ENCODE results near the gene PRKAG3. TPM values are rescaled to one million over a fixed set of nuclear protein-coding genes. Genes with fewer than 3 reads are reported as not detected.

The PRKAG3 gene
- total RNA-seq, 2 donors from 2014 or later = not detected

DNA sequence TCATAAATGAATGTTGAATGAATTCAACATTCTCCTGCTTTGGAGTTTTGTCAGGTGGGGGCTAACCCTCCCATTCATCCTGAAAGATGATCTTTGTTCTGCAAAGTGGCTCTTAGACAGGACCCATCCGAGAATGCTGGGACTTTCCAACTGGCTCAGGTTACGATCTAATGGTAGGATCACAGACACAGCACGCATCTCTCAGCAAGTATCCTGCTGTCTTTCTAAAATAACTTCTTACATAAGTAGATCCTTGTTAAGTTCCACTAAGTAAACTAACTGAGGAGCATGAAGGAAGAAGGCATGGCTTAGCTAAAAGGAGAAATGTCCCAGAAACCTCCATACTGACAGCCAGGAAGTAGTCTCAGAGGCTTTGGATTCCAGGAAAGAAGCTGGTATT lies 26.0 kb downstream of the PRKAG3 start:
- Mint-ChIP-seq H3K4me3 (no peak overlapping the region), H3K36me3 (ENCODE audit: low read depth) (no peaks in the 10 kb centered on the region), H3K27me3 (peaks cover 18% of the 10 kb centered on the region), H3K27ac (no peak overlapping the region), H3K9me3 (peaks cover 7% of the 10 kb centered on the region), H3K4me1 (no peaks in the 10 kb centered on the region)
- no peak for ATAC-seq (replicated peaks)

DNA sequence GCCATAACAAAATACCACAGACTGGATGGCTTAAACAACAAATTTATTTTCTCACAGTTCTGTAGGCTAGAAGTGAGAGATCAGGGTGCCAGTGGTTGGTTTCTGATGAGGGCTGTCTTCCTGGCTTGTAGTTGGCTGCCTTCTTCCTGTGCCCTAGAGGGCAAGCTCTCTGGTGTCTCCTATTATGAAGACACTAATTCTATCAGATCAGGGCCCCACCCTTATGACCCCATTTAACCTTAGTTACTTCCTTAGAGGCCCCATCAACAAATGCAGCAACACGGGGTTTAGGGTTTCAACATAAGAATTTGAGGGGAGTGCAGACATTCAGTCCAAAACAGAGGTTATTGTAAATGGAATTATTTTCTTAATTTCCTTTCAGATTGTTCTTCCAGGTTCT lies 26.8 kb downstream of the PRKAG3 start:
- Mint-ChIP-seq H3K27me3 (peaks cover 19% of the 10 kb centered on the region), H3K4me3 (no peak overlapping the region), H3K9me3 (peaks cover 7% of the 10 kb centered on the region), H3K36me3 (ENCODE audit: low read depth) (no peaks in the 10 kb centered on the region), H3K27ac (no peak overlapping the region), H3K4me1 (no peaks in the 10 kb centered on the region)
- no peak for ATAC-seq (replicated peaks)

DNA sequence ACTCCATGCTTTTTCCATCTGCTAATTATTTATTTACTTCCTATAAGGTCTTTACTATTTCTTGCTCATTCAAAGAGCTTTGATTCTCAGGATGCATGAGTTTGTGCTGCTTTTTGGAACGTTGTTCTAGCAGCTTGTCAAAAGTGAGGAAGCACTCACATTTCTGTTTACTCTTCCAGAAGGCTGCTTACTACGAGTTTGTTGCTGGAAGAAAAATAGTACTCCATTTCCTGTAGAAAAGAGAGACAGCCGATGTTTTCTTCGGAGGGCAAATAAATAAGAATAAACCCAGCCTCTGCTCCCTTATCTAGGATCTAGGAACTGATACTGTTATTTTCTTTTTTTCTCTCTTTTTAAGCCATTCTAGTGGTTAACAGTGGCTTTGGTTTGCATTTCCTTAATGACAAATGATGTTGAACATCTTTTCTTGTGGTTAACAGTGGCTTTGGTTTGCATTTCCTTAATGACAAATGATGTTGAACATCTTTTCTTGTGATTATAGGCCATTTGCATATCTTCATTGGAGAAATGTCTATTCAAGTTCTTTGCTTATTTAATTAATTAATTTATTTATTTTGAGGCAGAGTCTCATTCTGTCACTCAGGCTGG lies 29.1 kb downstream of the PRKAG3 start:
- no peaks in the 10 kb centered on the region for H3K36me3 Mint-ChIP-seq (ENCODE audit: low read depth)
- no peak overlapping the region for H3K4me3 Mint-ChIP-seq
- peaks cover 7% of the 10 kb centered on the region for H3K9me3 Mint-ChIP-seq
- no peak for ATAC-seq (replicated peaks)
- H3K4me1 Mint-ChIP-seq = no peaks in the 10 kb centered on the region
- peaks cover 20% of the 10 kb centered on the region for H3K27me3 Mint-ChIP-seq
- H3K27ac Mint-ChIP-seq = no peak overlapping the region

DNA sequence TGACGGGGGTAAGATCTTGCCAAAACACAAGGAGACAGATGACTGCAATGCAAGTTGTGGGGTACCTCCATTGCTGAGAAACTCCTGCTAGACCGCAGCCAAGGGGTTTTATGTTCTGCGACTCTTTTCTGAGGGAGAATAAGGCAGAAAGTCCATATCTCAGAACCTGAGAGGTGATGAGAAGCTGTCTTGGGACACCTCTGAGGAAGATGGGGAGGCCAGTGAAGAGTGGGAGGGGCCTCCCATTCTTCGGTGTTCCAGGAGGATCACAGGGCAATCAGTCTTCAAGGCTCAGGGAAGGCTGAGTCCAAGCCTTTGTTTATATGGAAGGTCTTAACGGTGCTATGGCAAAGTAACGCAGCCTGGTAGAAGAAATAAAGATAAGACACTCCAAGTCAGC lies 31.6 kb downstream of the PRKAG3 start:
- H3K27me3 Mint-ChIP-seq = peaks cover 13% of the 10 kb centered on the region
- no peaks in the 10 kb centered on the region for H3K36me3 Mint-ChIP-seq (ENCODE audit: low read depth)
- no peak overlapping the region for H3K27ac Mint-ChIP-seq
- ATAC-seq (replicated peaks) = no peak
- H3K4me1 Mint-ChIP-seq = no peaks in the 10 kb centered on the region
- H3K4me3 Mint-ChIP-seq = no peak overlapping the region
- H3K9me3 Mint-ChIP-seq = peaks cover 3% of the 10 kb centered on the region

DNA sequence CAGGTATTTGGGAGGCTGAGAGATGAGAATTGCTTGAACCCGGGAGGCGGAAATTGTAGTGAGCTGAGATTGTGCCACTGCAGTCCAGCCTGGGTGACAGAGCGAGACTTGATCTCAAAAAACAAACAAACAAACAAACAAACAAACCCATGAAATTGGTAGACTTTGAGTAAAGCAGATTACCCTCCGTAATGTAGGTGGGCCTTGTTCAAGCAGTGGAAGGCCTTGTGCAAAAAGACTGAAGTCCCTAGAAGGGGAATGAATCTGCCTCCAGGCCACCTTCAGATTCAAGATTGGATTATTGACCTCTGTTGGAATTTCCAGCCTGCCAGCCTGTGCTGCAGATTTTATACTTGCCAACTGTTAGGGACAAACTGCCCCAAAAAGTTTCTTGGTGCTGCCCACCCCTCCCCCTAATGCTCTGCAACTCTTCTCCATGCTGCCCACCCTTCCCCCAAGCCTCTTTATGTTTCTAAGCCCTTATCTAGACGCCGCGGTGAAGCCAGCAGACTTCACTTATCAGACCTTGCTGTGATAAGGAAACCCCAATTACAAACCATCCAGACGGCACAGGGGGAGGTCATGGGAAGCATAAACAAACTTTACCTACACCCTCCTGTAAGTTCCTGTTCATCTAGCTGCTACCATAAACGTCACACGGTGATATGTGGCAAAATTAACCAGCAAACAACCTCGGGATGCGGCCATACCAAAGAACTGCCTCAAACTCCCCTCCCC lies 32.7 kb downstream of the PRKAG3 start:
- H3K4me3 Mint-ChIP-seq = no peak overlapping the region
- no peak for ATAC-seq (replicated peaks)
- H3K36me3 Mint-ChIP-seq (ENCODE audit: low read depth) = no peaks in the 10 kb centered on the region
- H3K9me3 Mint-ChIP-seq = no peaks in the 10 kb centered on the region
- peaks cover 10% of the 10 kb centered on the region for H3K27me3 Mint-ChIP-seq
- H3K4me1 Mint-ChIP-seq = no peaks in the 10 kb centered on the region
- no peak overlapping the region for H3K27ac Mint-ChIP-seq

DNA sequence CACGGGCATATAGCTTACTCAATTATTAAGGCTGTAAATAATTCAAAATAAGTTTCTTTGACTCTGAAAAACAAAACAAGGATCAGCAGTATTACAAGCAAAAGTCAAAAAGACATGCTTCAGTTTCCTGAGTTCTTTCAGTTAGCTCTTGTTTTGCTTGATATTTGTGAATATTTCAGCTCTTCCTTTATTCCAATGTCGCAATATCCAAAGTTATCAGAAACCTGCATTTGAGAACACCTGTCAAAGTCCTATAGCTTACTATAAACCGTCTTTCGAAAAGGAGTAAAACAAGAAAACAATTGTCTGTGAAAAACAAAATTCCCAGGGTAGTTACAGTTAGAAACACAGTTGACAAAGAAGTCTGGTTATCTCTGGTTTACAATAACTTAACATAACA lies 34.9 kb downstream of the PRKAG3 start:
- no peak overlapping the region for H3K27ac Mint-ChIP-seq
- H3K4me1 Mint-ChIP-seq = no peaks in the 10 kb centered on the region
- H3K36me3 Mint-ChIP-seq (ENCODE audit: low read depth) = no peaks in the 10 kb centered on the region
- no peak for ATAC-seq (replicated peaks)
- no peaks in the 10 kb centered on the region for H3K9me3 Mint-ChIP-seq
- H3K27me3 Mint-ChIP-seq = peaks cover 10% of the 10 kb centered on the region
- H3K4me3 Mint-ChIP-seq = no peak overlapping the region

DNA sequence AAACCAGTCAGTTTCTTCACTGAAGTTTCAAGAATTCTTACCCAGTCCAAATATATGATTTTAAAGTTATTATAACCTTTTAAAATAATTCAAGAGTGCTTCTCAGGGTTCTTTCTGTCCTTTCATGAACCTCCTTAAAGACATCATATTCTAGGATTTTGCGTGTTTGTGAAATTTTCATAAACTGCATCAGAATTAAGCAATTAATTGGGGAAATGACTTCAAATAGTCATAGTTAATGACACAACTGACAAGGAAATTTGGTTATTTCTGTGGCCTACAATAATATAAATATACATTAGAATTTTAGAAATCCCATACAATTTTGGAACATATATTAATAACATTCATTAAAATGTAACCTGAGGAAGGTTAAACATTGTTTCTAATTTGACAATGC lies 39.2 kb downstream of the PRKAG3 start:
- H3K4me1 Mint-ChIP-seq = no peaks in the 10 kb centered on the region
- no peaks in the 10 kb centered on the region for H3K36me3 Mint-ChIP-seq (ENCODE audit: low read depth)
- H3K27ac Mint-ChIP-seq = no peak overlapping the region
- H3K9me3 Mint-ChIP-seq = no peaks in the 10 kb centered on the region
- no peak for ATAC-seq (replicated peaks)
- H3K4me3 Mint-ChIP-seq = no peak overlapping the region
- H3K27me3 Mint-ChIP-seq = no peaks in the 10 kb centered on the region

DNA sequence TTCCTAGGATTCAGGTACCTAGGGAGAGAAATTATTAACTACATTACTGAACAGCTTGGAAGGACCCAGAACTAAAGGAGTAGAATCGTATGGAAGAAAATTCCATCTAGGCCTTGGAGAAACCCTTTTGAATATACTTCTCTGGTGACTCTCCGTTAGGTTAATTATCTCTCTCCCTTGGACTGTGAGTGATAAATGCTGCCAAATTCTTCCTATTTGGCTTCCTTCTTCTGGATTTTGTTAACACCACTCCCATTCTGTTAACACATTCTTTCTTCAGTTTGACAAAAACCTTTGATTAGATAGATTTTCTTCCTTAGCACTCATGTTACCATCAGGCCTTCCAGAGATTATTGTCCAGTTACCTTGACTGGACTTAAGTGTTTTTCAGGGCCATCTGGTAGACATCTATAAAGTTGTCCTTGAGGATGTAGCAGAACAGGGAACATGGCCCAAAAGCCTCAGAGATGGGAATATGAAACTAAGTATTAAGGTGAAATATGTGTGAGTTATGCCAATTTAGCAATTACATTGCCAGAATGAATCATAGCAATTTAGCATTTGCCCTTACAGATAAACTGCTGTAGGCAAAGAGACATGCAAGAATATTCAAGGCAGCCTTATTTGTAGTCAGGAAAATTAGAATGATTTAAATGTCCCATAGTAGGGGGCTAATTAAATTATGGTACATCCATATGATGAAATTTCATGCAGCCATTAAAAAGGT lies 42.9 kb downstream of the PRKAG3 start:
- H3K27ac Mint-ChIP-seq = no peak overlapping the region
- no peak for ATAC-seq (replicated peaks)

DNA sequence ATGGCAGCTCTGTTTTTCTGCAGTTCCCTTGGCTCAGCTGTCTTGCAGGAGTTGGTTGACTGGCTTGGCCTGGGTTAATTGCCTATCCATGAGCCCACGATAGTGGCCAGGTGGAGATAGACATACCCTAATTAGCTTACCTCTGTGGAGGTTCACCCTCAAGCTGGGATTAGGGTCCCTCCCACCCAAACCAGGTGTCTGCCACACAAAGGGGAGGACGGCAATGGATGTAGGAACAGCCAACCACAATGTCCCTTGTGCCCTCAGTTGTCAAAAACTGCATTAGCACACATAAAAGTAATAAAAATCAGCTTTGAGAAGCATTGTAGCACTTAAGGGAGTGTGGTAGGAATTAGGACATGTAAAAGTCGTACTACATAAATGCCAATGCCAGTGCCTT lies 45.5 kb downstream of the PRKAG3 start:
- Mint-ChIP-seq H3K9me3 (no peaks in the 10 kb centered on the region), H3K36me3 (ENCODE audit: low read depth) (peaks cover under 1% of the 10 kb centered on the region), H3K27me3 (peaks cover 17% of the 10 kb centered on the region), H3K4me3 (no peak overlapping the region), H3K27ac (no peak overlapping the region), H3K4me1 (no peaks in the 10 kb centered on the region)
- ATAC-seq (replicated peaks) = no peak

More for the DNA sequence above, 42.9 kb downstream of the PRKAG3 start:
- H3K4me3 Mint-ChIP-seq = no peak overlapping the region
- H3K36me3 Mint-ChIP-seq (ENCODE audit: low read depth) = no peaks in the 10 kb centered on the region
- H3K4me1 Mint-ChIP-seq = no peaks in the 10 kb centered on the region
- H3K9me3 Mint-ChIP-seq = no peaks in the 10 kb centered on the region
- peaks cover 1% of the 10 kb centered on the region for H3K27me3 Mint-ChIP-seq

DNA sequence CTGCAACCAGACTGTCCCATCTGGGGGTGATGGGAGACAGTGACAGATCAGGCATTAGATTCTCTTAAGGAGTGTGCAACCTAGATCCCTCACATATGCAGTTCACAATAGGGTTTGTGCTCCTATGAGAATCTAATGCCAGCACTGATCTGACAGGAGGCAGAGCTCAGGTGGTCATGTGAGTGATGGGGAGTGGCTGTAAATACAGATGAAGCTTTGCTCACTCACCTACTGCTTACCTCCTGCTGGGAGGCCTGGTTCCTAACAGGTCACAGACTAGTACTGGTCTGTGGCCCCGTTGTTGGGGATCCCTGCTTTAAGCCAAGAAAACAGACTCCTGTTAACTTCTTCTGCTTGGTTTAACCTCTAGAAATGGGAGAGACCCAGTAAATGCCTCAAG lies 46.5 kb downstream of the PRKAG3 start:
- Mint-ChIP-seq H3K4me1 (no peaks in the 10 kb centered on the region), H3K36me3 (ENCODE audit: low read depth) (peaks cover 7% of the 10 kb centered on the region), H3K27ac (no peak overlapping the region), H3K9me3 (no peaks in the 10 kb centered on the region), H3K4me3 (no peak overlapping the region), H3K27me3 (peaks cover 24% of the 10 kb centered on the region)
- ATAC-seq (replicated peaks) = no peak

DNA sequence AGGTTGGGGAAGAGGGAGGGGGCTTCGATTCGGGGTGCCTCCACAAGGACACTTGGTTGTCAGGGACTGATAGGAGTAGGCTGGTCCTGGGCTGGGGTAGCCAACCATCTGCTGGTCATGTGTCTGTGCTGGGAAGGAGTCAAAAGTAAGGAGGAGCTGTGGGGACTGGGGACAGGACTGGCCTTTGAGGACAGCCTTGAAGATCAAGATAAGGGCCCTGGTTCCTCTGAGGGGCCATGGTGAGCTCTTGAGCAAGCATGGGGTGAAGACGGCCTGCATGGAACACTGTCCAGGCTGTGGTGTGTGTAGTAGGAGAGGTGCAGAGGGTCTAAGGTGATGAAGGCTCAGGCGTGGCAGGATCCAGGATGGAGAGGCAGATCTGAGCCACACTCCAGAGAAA lies 47.9 kb downstream of the PRKAG3 start:
- Mint-ChIP-seq H3K9me3 (no peaks in the 10 kb centered on the region), H3K4me1 (no peaks in the 10 kb centered on the region), H3K36me3 (ENCODE audit: low read depth) (peaks cover 7% of the 10 kb centered on the region), H3K27me3 (peaks cover 34% of the 10 kb centered on the region), H3K4me3 (no peak overlapping the region), H3K27ac (no peak overlapping the region)
- no peak for ATAC-seq (replicated peaks)

DNA sequence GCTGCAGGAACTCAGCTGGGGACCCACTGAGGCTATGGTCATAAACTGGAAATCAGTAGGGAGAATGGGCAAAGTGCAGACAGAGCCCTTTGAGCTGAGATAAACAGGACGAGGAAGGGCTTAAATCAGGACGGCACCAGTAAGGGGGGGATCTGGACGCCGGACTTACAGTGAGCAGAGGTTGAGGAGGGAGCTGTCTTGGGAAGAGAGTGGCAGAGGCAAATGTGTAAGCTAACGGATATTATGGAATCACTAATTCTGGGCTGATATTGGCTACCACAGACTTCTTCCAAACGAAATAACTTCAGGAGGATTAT lies 49.1 kb downstream of the PRKAG3 start:
- Mint-ChIP-seq H3K4me1 (no peaks in the 10 kb centered on the region), H3K27ac (no peak overlapping the region), H3K27me3 (peaks cover 36% of the 10 kb centered on the region), H3K36me3 (ENCODE audit: low read depth) (peaks cover 9% of the 10 kb centered on the region), H3K4me3 (no peak overlapping the region), H3K9me3 (peaks cover under 1% of the 10 kb centered on the region)
- no peak for ATAC-seq (replicated peaks)

DNA sequence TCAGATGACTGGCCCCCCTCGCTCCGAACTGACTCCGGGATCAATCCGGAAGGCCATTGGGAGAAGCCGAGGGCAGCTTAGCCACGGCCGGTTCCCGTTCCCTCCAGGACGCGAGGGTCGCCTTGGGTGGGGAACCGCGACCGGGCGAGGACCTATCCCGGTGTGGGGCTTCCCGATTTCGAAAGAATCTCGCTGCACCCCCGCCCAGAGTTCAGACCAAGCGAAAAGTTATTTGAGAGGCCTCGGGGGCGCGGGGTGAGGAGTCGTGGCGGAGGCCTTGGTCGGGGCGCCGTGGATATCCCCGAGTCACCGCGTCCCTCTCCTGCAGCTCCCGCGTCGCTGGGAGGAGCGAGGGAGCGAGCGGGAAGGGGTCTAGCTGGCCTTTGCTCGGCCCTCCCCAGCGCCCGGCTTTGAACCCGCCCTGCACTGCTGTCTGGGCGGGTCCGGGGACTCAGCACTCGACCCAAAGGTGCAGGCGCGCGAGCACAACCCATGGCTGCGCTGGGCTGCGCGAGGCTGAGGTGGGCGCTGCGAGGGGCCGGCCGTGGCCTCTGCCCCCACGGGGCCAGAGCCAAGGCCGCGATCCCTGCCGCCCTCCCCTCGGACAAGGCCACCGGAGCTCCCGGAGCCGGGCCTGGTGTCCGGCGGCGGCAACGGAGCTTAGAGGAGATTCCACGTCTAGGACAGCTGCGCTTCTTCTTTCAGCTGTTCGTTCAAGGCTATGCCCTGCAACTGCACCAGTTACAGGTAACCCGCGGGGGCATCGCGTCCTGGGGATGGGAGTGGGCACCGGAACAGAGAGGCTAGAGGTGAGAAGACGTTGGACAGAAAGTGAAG lies 49.7 kb downstream of the PRKAG3 start, which contains the start of gene CYP27A1:
Gene CYP27A1, plus strand, starts transcription at position 457 of the 837 bp plus-strand sequence. Its CDS starts 36 bp downstream, at position 493.
- no peaks in the 10 kb centered on the region for H3K4me1 Mint-ChIP-seq
- H3K4me3 Mint-ChIP-seq = no peak within 1 kb of the TSS
- H3K9me3 Mint-ChIP-seq = peaks cover 5% of the 10 kb centered on the region
- no peak for ATAC-seq (replicated peaks)
- peaks cover 36% of the 10 kb centered on the region for H3K27me3 Mint-ChIP-seq
- no peak within 1 kb of the TSS for H3K27ac Mint-ChIP-seq
- H3K36me3 Mint-ChIP-seq (ENCODE audit: low read depth) = peaks cover 14% of the 10 kb centered on the region

DNA sequence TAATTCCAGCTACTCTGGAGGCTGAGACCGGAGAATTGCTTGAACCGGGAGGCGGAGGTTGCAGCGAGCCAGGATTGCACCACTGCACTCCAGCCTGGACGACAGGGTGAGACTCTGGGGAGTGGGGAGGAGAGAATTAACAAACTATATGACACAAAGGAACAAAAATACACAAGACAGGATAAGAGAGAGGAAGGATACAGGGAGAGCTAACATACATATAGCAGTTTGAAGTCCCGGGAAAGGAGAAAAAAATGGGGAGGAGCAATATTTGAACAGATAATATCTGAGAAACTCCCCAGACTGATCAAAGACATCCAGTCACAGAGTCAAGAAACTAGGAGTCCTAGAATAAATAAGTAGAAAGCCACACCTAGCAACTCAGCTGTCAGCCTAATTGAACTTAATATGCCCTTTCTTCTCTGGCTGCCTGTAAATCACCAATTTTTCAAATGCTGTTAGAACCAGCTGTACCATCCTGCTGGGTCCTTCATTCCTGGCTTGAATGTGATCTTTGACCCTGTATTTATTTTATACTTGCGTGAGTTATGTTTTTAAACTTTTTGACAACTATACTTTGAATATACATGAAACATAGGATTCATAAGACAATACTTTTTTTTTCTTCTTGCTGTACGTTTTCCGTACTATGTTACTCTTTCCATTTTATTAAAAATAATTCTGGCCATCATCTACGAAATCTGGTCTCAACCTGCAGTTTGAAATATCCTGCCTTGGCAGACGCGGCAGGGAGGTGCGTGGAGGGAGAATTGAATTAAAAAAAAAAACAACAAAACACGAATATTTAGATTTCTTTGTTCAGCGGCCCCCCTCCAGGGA lies 50.5 kb downstream of the PRKAG3 start:
- H3K27me3 Mint-ChIP-seq = peaks cover 36% of the 10 kb centered on the region
- H3K4me3 Mint-ChIP-seq = no peak overlapping the region
- ATAC-seq (replicated peaks) = no peak
- H3K9me3 Mint-ChIP-seq = peaks cover 7% of the 10 kb centered on the region
- H3K4me1 Mint-ChIP-seq = no peaks in the 10 kb centered on the region
- H3K36me3 Mint-ChIP-seq (ENCODE audit: low read depth) = peaks cover 17% of the 10 kb centered on the region
- H3K27ac Mint-ChIP-seq = no peak overlapping the region
